ENCODE data around the gene JADE1.

JADE1 gene

DNA sequence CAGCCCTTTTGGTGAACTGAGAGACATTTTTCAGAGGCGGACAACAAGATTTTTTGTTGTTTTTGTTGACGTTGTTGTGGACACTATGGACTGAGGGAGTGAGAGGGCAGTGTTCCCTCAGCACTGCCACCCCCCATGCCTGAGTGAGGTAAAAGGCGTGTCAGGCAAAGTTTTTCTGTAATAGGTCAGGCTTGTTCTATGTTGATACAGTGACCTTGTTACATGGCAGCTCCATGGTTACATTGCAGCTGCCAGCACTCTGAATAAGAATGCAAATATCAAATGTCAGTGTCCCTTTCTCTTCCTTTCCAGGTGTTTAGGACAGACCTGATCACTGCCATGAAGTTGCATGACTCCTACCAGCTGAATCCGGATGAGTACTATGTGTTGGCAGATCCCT is 36.6 kb downstream of the JADE1 start:
- DNase-seq (ENCODE audit: low read depth): no peak

DNA sequence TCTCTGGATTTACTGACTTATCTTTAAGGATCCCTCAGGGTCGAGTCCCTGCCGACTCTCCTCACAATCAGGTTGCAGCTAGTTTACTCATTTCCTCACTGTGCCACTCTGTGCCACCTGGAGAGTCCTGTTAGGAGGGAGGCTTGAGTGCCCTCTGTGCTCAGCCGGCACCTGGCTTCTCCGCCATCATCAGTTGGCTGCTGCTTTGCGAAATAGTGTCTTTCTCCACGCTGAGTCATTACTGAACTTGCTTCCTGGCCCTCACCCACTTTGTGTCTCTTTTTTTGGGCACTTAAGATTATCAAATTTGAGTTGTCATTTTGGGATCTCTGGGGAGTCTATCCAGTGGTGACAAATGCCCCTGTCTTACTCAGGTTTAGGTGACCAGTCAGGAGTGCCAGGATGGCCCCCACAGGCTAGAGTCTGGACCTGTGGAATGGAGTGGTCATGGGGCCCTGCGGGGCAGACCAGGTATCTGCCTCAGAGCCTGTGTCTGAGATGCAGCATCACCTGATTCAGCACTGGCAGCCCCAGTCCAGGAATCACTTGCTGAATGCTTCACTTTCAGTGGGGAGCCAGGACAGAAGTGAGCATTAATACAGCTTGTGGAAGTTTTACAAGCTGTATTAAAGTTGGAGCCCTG is 37.7 kb downstream of the JADE1 start:
- no peak for DNase-seq (ENCODE audit: low read depth)

DNA sequence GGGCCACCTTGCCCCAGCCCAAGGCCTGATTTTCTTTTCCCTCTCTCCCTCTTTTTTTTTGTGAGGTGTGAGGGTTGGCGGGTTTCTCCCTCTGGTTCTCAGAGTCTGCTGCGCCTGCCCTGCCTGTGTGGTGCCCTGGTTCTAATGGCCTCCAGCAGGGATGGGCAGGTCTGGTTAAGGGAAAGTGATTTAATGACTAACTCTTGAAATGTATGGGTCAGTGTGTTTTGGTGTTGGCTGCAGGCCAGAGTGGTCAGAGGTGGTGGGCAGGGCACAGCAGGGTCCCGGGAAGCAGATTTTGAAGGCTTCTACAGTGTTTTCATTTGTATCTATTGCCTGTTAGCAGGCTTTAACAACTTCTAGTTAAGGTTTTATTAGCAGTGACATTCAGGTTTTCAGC is 39.0 kb downstream of the JADE1 start:
- DNase-seq (ENCODE audit: low read depth): no peak

DNA sequence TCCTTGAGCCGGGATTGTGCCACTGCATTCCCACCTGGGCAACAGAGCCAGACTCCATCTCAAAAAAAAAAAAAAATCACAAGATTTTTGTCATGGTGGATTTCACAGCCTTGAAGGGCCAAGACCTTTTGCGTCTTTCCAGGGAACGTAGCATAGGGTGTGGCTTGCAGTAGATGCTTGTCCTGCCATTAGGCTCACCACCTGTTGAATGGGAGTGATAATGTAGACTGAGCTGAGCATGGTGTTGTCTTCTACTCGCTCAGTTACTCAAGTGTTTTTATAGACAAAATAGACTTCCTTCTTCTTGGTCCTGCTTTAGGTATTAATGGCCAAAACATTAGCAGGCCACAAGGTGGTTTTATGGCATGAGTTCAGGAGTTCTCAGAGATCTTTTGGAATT is 40.8 kb downstream of the JADE1 start:
- no peak for DNase-seq (ENCODE audit: low read depth)

DNA sequence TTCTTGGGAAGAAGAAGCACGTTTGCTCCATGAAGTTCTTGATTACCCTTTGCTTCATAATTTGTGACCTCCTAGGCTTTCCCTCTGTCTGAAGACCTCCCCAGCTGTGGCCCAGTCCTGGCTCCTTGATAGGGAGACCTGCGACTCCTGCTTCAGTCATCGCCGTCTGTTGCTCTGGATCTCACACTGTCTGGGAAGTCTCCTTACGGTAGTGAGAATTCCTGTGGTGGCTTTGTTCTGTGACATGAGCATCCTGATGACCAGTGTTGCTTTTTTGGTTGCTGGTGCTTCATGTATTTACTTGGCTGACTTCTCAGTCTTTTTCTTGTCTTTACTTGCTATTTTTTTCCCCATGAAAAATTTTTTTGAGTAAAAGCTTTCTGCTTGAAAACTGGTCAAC is 44.2 kb downstream of the JADE1 start:
- DNase-seq (ENCODE audit: low read depth): no peak

DNA sequence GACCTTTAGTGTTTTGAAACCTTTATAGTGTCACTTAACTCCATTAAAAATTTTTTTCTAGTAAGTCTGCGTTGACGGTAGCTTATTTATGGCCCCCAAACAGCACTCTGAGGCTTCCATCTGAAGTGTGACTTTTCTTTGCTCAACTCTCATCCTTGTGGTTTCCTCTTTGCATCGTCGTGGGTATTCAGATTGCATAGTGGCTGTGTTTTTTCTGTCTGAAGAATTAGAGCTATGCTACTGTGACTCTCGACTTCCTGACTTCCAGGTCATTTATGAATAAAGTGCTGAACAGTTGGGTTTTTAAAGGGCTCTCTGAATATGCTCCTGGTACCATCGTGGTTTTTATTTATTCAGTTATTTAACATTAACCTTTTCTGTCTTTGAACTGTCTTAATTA is 44.9 kb downstream of the JADE1 start:
- no peak for DNase-seq (ENCODE audit: low read depth)

DNA sequence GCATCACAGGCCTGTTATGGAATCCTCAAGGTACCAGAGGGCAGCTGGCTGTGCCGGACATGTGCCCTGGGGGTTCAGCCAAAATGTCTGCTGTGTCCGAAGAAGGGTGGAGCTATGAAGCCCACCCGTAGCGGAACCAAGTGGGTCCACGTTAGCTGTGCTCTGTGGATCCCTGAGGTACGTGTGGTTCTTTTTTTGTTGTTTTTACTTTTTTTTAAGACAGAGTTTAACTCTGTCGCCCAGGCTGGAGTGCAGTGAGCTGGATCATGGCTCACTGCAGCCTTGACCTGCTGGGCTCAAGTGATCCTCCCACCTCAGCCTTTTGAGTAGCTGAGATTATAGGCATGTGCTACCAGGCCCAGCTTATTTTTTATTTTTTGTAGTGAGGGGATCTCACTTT is 46.1 kb downstream of the JADE1 start:
- DNase-seq (ENCODE audit: low read depth): no peak

DNA sequence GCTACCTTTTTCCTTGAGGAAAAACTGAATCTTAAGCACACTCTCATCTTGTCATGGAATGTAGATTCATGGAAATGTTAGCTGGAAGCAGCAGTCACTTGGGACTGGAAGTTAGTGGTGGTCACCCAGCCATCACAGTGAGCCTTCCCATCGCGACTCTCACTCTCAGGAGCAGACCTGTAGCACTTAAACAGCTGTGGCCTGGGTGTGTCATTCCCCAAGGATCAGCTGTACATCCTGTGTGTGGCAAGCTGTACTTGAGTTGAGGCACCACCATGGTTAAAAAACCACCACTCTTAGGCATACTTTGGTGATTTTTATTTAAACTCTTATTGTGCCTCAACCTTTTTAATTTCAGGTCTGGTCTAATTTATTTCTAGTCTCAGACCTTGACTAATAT is 46.7 kb downstream of the JADE1 start:
- no peak for DNase-seq (ENCODE audit: low read depth)

DNA sequence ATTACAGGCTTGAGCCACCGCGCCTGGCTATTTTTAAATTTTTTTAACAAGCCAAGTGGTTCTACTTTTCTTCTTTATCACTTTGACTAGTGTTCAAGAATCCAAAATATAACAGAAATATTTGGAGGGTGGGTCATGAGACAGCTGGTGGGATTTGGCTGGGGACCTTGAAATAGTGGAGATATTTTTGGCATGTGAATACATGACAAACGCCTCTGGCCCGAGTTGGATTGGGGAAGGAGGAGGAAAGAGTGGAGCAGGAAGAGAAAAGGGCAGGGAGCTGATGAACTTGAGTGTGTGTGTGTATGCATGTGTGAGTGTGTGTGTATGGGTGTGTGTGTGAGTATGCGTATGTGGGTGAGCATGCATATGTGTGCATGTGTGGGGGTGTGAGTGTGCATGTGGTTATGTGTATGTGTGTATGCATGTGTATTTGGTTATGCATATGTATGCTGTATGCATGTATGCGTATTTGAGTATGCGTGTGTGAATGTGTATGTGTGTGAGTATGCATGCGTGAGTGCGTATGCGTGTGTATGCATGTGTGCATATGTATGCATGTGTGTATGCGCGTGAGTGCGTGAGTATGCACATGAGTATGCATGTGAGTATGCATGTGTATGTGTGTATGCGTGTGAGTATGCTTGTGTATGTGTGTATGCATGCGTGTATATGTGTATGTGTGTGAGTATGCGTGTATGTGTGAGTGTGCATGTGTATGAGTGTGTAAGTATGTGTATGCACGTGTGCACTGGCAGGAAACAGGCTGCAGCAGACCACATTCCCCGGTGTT is 49.6 kb downstream of the JADE1 start:
- DNase-seq (ENCODE audit: low read depth): no peak

DNA sequence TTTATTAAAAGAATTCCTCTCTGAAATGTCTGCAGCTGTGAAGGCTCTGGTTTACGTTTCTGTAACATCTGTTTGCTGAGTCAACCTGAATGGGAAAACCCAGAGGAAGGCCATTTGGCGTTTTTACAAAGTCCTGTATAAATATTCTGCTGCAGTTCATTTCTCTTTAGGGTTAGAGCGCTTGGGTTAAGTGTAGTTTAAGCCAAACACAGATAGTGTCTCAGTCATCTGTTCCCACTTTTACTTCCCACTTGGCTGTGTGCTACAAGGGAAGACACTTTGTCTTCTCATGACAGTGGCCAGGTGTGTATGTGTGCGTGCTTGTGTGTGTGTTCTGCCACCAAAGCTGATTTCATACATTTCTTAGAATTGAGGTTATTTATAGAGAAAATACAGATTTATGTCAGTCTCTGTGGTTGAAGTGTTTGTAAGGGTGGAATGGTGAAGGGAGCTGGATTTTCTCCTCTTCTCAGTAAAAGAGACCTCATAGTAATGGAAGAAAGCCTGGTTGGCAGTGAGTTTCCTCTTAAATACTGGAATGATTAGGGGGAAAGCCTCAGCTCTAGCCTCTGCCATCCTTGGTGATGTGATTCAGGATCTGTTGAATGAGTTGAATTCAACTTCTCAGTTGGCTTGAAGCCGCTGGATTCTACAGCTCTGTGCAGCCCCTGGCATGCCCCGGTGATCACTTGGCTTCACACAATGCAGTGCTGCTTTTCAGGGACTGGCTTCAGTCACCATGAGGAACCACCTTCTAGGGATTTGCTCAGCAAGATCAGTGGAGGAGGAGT is 50.6 kb downstream of the JADE1 start:
- no peak for DNase-seq (ENCODE audit: low read depth)

DNA sequence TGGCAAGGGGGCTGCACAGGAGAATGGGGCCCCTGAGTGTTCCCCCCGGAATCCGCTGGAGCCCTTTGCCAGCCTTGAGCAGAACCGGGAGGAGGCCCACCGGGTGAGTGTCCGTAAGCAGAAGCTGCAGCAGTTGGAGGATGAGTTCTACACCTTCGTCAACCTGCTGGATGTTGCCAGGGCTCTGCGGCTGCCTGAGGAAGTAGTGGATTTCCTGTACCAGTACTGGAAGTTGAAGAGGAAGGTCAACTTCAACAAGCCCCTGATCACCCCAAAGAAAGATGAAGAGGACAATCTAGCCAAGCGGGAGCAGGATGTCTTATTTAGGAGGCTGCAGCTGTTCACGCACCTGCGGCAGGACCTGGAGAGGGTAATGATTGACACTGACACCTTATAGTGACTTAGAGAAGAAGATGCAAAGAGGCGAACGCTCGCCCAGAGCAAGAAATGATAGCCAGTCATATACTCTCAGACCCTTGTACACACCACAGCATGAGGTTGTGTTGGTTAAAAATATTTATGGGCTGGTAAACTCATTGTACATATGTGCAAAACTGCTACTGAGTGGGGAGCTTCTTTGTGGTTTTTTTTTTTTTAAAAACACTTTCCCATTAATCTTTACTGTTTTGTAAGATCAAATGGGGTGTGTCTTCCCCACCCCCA is 52.5 kb downstream of the JADE1 start:
- no peak for DNase-seq (ENCODE audit: low read depth)

DNA sequence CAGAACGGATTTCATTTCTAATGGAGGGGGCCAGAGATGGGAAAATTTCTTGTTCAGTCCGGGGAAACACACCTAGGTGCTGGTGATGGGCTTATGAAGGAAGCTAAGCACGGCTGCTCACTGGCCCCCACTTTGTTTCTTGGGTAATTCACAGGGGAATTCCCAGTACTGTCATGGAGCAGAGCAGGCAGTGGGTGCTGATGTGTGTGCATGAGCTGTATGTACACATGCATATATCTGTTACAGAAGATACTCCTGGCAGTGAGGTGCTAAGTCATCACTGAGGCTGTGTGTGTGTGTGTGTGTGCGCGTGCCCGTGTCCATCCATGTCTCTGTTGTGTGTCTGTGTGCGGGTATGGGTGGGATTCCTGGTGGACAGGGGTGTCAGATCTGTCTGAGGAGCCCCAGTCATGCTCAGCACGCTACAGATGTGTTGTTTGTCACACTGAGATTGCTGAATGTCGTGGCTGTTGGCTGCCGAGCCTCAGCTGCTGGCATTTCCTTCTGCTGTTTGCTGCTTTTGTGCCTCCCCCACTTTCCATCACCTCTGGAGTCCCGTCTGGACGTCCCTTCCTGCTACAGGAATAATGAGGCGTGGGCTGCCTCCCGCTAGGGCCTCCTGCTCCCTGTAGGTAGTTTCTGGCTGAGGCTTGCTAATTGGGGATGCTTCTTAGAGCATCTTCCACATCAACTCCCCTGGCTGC is 53.3 kb downstream of the JADE1 start:
- DNase-seq (ENCODE audit: low read depth): no peak

DNA sequence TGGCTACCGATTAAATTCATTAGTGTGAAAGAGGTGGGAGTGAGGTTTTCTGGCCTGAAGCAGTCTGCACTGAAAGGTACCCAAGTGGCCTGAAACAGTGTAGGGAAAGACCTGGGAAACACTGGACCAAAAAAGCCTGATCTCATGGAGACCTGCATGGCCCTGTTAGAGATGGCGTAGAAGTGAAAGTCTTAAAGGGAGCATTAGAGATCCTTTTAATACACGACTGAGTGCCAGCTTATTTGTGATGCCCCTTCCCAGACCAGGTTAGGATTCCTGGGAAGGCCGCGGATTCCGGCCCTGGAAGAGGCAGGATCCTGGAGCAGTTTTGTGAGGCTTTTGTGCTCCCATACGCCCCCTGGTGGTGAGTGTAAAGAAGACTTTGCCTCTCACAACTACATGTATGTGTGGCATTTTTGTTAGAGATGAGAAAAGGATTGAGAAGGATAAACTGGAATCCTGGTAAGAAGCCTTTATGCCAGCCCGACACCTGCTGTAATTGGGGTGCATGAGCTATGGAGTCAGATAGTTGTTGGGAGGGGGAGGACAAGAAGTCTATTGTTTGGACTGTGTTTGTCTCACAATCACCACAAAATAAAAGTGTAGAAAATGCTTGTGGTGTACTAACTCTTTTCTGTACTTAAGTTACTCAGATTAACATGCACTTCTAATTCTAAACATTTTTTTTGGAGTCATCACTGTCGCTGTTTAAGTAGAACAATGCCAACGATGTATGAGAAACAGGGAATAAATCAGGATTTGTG is 54.0 kb downstream of the JADE1 start:
- DNase-seq (ENCODE audit: low read depth): peak; percentile 32

DNA sequence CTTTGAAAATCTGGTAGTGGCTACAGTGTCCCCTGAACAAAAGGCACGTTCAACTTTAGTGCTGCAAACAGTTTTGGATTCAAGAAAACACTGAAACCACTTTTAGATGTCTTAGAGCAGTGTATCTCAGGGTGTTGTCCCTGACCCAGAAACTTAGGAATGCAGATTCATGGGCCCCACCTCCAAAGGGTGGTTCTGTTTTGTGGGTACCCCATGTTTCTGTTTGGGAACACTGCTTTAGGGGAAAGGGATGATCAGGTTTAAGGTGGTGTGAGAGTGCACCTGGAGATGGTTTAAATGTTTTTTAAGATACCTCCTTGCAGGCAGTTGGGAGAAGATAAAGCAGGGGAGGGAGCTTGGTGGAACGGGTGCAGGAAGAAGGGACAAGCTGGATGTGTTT is 55.6 kb downstream of the JADE1 start:
- DNase-seq (ENCODE audit: low read depth): no peak

DNA sequence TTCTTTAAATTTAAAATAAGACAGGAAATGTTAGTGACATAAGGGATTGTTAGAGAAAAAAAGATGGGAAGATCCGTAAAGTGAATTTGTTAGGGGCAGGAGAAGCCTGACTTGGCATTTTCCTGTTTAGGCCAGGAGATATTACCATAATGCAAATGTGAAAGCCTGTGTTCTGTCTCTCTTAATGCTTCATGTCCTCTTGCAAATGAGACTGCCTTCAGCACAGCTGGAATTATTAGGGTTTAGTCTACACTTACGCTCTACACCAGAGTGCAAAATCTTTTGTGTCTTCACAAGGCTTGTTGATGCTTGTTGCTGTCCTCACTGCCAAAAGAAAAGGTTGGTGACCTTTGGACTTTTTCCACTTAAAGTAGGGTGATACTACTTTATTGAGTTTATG is 56.8 kb downstream of the JADE1 start:
- no peak for DNase-seq (ENCODE audit: low read depth)

DNA sequence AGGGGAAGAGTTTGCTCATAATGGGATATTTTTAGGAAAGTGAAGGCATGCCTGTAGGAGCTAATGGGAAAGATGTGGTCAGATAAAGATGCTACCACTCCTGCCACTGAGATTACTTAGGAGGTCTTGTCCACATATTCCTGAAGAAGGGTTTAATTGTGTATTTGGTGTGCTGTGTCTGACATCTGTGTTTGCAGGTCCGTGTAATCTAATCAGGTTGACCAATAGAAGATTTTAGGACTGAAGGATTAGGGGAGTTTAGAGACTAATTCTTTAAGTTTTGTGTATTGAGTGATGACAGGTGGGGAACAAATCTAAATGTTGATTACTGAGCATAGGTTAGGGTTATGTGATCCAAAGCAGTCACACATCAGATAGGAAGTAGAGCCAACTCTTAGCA is 57.2 kb downstream of the JADE1 start:
- no peak for DNase-seq (ENCODE audit: low read depth)

DNA sequence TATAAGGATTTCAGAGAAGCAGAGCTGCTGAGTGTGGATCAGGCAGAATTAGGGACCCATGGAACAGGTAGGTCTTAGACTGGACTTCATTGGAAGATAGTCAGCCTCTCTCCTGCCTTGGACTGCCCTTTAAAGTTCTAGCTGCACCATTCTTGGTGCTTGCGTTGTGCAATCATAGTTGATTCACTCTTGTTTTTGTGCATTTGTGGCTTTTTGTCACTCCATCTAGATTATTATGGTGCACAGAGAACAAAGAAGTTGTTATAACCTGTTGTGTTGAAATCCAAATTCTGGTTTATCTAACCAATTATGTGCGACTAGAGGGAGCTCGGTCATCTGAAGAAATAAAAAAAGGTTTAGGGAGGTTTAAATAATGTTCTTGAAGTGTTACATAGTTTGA is 59.3 kb downstream of the JADE1 start:
- DNase-seq (ENCODE audit: low read depth): no peak

DNA sequence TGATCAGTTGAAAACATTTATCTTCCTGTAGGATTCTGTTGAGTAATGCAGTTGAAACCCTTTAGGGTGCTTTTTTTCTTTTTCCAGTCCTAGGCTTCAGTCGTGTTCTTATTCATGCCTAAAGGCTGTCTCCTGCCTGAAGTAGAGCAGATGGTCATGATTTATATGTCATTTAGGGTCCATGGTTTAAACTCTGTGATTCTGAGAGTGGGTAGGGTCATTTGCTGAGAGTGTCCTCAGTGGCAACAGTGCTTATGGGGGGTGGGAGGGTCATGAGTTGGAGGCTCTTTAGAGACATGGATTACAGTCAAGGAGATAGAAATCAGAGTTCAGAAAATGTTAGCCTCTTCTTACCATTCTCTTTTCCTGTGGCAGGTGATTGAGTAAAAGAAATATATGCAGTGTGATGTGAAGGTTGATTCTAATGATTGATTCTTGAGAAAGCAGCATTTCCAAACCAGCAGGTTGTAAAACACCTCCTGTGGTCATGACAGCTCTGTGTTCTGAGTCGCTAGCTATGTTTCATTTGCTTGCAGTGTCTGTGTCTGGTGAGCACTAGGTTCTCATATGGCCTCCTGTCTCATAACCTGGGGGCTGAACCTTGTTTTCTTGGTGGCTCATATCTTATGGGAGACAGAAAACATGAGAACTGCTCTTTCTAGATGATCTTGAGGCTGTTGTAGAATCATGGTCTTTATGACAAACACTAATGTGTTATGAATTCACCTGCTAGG is 60.4 kb downstream of the JADE1 start:
- DNase-seq (ENCODE audit: low read depth): no peak

DNA sequence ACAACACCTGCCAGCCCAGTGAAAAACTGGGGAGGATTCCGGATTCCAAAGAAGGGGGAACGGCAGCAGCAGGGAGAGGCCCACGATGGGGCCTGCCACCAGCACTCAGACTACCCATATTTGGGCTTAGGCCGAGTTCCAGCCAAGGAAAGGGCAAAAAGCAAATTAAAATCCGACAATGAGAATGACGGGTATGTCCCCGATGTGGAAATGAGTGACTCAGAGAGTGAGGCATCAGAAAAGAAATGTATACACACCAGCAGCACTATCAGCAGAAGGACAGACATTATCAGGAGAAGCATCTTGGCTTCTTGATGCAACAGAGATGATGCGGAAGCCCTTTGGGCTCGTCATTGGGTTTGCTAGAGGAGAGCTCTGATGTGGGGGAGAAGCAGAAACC is 62.4 kb downstream of the JADE1 start:
- DNase-seq (ENCODE audit: low read depth): peak; percentile 90

DNA sequence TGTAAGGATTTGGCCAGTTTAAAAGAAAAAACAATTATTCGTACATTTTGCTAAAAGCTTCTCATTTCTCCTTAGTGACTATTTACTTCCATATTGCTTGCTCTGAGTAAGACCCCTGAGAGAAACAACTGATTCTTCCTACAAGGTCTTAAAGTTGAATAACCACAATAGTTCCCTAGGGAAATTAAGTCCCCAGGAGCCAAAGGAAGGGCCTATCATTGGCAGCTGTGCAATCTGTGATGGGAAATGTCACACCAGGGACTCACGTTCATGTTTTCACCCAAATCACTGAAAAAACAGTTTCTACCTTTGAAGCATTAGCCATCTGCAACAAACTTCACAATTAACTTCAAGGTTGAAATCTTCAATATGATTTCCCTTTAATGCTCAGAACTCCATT is 66.7 kb downstream of the JADE1 start:
- DNase-seq (ENCODE audit: low read depth): no peak

DNA sequence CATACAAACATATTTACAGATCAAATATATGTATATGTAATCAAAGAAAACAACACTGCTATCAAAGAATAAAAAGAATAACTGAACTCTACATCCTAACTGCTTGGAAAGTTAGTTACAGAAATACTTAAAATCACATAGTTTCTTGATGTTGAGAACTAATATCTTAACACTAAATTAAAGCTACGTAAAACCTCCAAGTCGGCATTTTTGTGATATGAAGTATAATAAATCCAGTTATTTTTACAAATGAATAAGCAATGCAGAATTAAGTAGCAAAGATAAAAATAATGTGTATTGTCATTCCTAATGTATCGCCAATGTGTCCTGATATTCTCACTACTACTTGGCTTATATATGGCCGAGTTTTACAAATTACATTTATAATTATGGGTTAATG is 68.4 kb downstream of the JADE1 start:
- DNase-seq (ENCODE audit: low read depth): no peak

All from HS-5 (cell line).